Epithelial cell of proximal tubule (primary cell): ENCODE results near the gene JAG1. TPM values are rescaled to one million over a fixed set of nuclear protein-coding genes. Genes with fewer than 3 reads are reported as not detected.

Source experiments
- DNase-seq: peaks from one replicate; pipeline ENCODE4 v3.0.0-alpha.2; 2011; ENCODE audit warnings: low read depth
- H3K4me3 ChIP-seq: 2 replicates; pipeline ENCODE4 v1.5.1; 2011; ENCODE audit warnings: low read depth, mild to moderate bottlenecking, low read length
- CTCF ChIP-seq: conservative IDR thresholded peaks from 2 replicates; pipeline ENCODE4 v1.5.1; 2012; ENCODE audit warnings: low read depth, mild to moderate bottlenecking, low read length
- total RNA-seq: library from RNA; depleted of rRNA; stranded (reverse); fragments of >200 nt; gene quantifications from 2 replicates; pipeline ENCODE4 v1.2.3, GENCODE V29; 2015

Gene JAG1
- total RNA-seq, 1 donor from 2014 or later = 42.8 TPM

DNA sequence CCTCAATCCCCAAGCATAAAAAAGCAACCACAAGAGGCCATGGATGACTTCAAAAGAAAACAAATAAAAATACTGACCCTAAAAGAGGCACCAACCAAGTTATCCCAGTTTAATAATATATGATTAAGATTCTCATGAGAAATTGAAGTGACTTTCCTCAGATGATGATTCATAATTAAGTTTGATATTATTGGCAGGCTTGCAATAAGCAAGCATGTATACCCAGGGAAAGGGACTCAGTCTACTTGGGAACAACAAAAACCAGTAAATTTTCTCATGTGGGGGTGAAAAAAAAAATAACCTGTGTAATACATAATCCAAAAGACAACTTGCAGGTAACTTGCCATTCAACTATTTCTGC, 19.6 kb downstream of the JAG1 start:
- no peak for TF ChIP-seq CTCF
- no peak for DNase-seq
- no peak overlapping the region for H3K4me3 ChIP-seq

DNA sequence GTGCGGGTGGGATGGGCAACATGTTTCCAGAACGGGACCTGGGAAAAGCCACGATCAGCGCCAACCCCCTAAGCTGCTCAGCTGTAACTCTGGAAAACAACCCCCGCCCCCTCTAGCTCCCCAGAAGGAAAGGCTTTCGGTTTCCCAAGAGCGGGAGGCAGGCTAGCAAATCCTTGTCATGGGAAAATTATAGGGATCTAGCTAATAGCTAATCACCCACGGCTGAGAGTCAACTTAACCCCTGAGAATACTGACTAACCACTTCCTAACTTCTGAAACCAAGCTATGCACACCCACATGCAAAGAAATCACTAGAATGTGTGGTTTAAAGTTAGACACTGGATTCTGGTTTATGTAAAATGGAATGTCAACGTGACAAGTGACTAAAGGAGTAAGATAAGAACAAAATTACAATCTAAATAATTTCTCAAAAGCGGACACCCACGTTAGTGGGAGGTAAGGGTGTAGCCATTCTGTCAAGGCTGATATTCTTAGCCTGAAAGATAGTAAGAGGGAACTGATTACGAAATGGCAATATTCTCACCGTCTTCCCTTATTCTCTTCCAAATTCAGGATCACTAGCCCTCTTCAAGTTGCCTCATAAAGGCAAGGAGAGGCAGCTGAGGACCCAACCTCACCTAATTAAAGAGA, 20.1 kb downstream of the JAG1 start:
- no peak overlapping the region for H3K4me3 ChIP-seq
- no peak for TF ChIP-seq CTCF
- no peak for DNase-seq

GRCh38 chr20:10652660-10653261, 21.0 kb downstream of the JAG1 start:
- no peak for DNase-seq
- no peak overlapping the region for H3K4me3 ChIP-seq
- no peak for TF ChIP-seq CTCF

DNA sequence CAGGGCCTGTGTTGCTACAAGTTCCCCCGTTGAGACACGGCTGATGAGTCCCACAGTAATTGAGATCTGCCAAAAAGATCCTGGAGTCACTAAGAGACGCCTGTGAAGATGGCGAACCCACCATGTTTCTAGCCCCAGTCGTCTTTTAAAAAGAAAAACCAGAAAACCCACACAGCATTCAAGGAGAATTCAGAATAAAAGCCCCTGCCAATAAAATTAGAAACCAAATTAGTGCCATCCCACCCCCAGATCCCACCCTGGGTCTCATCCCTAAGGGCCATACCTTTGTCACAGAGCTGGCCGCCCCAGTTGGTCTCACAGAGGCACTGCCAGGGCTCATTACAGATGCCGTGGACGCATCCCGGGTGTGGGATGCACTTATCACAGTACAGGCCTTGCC, 21.6 kb downstream of the JAG1 start:
- TF ChIP-seq CTCF = no peak
- H3K4me3 ChIP-seq = no peak overlapping the region
- no peak for DNase-seq

GRCh38 chr20:10651227-10651990, 22.4 kb downstream of the JAG1 start:
- no peak for DNase-seq
- no peak for TF ChIP-seq CTCF
- H3K4me3 ChIP-seq = no peak overlapping the region

DNA sequence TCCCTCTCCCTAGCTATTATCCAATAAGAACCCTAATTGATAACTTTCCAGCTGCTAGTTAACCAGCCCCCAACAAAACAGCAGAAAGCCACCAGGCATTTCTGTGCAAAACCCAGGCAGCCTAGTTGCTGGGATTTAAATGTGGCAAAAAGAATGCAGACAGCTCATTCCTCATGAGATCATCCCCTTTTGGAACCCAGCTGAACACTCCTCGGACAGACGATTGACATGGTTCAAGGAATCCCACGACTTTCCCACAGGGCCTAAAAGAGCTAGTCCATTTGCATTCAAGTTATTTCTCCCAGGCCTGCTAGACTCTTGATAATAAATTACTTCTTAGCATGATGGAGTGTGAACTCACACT, 24.0 kb downstream of the JAG1 start:
- H3K4me3 ChIP-seq = no peak overlapping the region
- DNase-seq = no peak
- no peak for TF ChIP-seq CTCF
